Effector CD4-positive, alpha-beta T cell (primary cell): ENCODE data around the gene ARID5B.
"Not testable (repeated sequence)": the region's sequence is repeated elsewhere in the genome, so short reads cannot be mapped to it uniquely, and the experiment has no call there.

ENCODE experiments used
- DNase-seq: peaks from one replicate; pipeline ENCODE4 v3.0.0-alpha.2; 2020

Gene ARID5B

DNA sequence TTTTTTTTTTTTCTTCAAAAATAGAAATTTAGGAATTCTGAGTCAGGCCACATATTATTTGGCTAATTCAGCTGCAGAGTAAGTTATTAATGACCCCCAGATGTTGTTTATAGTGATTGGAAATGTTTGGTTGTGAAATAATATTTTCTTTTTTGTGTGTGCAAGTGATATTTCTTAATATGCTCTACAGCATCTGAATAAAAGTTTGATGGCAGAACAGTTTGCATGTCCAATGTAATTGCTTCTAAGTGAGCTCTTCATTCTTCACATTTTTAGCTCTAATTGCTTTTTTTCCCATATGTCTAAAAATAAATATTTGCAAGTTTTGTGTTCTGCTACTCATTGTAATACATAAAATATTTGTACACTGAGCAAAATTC lies 116.0 kb downstream of the ARID5B start:
- no peak for DNase-seq

DNA sequence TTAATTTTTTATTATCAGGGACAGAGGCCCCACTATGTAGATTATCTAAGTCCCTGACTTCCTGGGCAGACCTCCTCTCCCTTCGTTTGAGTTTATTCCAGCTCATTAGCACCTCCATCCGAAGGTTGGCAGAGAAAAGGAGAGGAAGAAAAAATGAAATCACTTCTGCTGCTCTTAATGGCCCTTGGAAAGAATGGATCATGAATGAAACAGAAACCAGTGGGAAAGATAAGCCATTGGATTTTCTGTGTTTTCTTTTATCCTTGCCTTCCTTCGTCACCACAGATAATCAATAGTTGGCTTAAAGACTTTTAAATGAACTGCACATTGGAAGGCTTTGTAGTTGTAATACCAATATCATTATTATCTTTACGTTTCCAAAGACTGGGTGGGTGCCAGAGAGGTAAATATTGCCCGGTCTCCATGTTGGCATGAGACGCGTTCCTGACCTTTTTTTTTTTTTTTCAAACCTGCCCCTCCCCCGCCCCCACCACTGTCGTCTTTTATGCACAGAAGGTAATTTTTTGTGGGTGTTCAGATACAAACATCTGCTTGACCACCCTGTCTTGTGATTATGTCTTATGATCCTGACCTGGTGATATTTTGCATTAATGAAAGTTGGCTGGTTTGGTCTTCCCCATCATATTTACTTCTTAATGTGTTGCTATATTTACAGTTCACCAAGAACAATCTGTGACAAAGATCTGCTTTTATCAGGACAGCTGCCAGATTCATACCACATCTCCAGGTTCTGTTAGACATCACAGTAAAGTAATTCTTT lies 116.8 kb downstream of the ARID5B start:
- no peak for DNase-seq

DNA sequence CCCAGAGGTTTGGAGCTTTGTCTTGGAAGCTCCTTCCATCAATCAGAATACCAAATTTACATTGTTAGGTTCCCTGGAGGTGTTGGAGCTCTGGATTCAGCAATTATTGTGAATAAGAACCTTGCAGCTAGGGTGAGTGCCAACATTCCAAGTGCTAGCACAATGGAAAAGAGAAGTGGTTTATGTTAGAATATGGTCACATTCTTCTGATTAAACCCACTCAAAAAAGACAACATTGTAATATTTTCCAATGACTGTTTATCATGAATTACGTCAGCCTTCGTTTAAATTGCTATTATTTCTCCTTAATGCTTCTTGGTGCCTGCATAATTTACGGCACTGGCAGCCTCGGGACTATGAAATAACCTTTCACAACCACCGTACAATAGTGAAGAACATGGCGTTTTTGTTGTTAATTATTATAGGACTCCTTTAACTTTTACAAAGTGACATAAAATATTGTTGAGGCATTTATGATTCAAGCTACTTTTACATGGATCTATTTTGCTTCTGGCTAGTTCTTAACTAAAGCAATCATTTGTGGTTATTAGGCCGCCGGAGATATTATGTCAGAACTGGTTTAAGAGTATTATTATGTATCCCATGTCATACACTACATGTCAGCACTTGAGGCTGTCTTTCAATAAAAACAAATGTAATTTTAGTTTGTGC lies 117.7 kb downstream of the ARID5B start:
- no peak for DNase-seq

DNA sequence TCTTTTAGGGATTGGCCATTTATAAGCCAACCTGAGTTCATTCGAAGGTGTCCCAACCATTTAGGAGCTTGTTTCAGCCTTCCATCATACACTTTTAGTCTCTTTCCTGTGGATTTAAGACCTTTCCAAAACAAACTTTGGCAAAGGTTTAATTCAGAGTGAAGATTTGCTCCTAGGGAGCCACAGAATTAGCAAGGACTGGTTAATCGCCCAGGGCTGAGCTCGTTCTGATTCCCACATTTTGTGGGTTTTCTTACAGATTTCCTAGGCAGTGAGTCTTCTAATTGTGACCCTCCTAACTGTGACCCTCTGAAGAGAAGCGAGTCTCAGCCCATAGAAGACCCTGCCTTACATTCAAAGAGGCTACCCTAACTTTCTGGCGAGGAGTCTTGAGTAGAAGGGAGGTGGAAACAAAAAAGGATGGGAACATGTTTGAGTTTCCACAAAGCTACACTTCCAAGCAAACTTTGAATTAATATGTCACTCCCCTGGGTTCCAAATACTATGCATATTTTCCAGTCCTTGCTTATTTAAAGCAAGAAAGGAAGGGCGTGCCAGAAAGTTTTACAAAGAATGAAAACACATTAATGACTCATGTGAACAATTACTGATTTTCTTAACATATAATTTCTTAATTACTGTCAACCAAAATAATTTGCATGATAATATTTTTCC lies 118.3 kb downstream of the ARID5B start:
- no peak for DNase-seq

DNA sequence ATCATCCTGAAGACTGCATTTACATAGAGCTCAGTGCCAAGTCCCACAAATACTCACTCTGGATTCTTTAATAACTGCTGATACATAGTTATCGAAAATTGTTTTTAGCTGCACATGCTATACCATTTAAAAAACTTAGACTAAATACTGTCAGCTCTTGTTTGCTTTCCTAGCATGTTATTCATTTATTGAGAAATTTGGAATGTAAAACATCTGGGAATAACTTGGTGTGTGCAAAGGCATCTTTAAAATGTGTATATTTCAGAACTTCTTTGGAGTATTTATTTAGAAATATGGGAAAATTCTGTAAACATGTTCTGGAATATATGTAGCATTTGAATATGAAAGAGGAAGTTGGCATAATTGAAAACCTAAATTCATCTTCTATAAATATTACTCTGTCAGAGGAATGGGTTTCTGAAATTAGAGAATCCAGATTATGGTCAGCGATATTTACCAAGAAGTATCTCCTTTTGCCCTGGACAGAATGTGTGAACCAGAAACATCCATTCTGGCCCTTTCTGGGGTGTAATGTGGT lies 119.7 kb downstream of the ARID5B start:
- DNase-seq = no peak

DNA sequence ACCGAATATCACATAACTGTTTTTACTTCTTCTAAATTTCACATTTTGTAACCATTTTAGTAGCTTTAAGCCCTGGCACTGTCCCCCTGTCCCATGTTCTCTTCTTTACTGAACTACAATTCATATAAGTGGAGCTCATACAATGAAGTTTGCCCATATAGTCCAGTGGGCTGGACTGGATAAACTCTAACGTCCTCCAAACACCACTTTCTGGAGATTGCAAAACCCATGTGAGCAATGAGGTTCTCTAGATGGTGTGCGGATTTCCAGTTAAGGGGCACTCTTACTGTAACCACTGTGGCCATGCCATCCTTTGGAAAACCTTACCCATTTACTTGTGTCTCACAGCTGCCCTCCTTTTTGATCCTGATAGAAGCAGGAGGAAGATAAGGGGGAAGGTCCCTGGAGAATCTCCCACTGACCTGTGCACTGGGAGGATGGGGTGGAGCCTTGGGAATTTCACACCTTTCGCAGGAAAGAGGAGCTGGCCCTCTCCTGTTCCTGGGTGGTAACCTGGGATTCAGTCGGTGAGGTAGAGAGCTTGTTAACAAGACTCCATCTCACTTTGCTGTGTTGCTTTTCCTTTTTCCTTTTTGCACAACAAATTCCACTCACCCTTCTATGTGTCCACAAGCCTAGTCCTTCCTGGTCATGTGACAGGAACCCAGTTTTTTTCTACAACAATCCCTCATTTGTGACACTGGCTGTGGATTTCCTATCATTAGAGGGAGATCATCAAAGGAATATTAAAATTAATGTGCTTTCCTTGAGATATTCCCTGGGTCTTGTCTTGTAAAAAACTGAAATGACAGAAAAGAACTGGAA lies 120.7 kb downstream of the ARID5B start:
- no peak for DNase-seq

DNA sequence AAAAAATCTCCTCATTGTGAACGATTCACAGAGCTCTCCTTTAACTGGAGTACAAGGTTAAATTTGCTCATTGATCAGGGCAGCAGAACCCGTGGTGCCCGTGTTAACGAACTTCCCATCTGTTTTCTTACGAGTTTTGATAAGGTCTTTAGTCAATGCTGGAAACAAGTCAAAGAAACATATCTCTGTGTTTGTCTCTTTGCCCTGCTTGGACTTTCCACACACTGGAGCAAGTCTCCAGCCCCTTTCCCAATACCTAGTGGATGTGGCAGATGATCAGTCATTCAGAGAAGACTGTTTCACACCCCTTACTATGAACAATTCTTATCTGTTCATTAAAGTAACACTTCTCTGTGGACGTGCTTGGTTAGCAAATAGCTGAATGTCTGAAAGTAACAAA lies 121.3 kb downstream of the ARID5B start:
- no peak for DNase-seq

DNA sequence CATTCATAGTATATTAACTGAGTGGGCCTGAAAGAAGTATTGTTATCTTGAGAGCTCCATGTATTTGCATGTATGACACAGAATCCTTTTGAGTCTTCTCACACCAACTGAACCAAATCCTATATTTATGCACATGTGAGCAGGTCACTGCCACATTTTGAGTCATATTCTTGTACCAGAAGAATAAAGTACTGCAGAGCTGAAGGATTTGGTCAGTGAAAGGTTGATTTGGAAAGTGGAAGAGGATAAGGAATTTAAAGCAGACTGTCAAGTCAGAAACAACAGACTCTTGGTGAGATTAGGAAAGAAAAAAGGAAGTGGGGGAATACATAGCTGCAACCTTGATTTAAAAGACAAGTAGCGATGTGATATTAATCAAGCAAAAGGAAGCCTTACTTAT lies 121.8 kb downstream of the ARID5B start:
- DNase-seq = no peak

DNA sequence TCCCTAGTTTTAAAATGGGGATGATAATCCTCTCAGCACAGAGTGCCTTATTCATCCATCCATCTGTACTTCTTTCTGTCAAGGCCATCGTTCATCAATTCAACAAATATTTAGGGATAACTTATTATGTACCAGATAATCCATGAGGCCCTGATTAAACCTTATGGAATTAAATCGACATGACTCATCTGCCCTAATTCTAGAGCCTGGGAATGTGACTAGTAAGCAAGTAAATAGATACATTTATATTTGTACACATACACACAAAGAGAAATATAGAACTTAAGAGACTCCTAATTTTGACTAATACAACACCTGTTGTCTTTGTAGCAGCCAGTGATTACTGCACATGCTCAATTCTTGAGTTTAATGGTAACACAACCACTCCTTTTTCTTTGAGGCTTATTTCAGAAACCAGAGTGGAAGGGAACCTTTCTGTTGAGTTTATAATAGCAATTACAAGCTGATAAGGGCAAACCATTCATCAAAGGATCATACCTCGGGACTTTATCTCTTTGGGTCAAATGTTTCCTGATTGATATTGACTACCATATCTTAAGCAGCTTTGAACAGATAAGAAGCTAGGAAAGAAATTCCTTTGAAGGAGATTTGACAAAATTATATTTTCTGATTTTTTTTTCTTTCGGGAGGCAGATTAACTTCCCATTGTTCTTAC lies 122.7 kb downstream of the ARID5B start:
- DNase-seq = no peak

DNA sequence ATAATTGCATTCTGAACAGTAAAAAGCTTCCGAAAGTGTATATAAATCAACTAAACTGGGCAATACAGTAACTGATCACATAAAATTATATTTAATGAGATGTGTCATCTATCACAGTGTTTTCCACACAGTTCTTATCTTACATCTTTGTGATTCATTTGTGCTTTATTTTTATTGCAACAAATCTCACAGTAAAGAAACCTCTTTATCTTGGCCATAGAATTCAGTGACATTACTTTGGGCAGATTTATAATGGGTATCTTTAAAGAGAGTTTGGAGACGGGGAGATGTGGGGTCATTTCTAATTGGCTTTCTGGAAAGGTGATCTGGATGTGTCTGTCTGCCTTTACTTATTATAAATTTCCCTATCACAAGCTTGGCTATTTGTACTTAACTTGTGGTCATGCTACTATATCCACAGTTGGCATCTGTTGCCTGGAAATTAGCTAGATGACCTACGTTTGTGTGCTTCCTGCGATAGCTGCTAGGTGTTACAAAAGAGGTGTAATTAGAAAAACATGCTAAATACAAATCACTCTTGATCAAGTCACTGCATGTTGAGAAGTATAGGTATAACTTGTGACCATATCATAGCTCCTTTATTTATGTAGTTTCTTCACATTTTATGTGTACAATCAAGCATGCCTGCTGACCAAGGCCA lies 123.8 kb downstream of the ARID5B start:
- DNase-seq = no peak

DNA sequence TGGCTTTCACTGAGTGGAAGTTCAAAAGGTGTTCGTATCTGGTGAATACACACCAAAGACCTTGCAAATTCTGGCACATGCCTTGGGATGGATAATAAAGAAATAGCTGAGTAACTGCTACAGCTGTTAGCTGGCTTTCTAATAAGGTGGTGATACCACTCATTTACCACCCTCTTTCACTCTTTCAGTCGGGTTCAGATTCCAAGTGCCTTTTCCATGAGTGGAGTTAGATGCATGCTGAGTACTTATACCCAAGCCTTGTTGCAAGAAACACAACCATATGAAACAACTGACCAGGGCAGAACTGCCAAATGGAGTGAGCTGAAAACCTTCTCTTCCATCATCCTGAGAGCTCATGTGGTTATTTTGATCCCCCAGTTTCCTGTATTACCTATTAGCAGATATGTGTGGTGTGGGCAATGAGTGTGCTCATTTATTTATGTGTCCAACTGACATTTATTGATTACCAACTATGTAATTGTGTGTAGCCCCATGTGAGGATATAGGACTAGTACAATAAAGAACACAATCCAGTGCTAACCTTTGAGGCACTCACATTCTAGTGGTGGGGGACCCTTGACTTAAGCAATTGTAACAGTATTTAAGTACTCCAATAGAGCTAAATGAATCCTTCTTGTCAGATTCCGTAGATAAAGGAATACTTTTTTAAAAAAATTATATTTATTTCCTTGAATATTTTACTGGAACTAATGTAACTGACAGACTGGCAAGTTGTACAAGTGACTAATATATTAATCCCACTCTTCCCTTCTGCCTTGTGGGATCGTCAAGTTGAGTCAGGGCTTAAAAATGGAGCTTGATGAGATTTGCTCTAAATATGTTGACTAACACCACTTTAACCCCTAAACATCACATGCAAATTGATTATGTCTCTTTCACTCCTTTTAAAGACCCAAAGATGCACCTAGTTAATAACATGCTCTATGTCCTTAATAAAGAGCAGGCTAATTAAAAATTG lies 124.7 kb downstream of the ARID5B start:
- DNase-seq = no peak

DNA sequence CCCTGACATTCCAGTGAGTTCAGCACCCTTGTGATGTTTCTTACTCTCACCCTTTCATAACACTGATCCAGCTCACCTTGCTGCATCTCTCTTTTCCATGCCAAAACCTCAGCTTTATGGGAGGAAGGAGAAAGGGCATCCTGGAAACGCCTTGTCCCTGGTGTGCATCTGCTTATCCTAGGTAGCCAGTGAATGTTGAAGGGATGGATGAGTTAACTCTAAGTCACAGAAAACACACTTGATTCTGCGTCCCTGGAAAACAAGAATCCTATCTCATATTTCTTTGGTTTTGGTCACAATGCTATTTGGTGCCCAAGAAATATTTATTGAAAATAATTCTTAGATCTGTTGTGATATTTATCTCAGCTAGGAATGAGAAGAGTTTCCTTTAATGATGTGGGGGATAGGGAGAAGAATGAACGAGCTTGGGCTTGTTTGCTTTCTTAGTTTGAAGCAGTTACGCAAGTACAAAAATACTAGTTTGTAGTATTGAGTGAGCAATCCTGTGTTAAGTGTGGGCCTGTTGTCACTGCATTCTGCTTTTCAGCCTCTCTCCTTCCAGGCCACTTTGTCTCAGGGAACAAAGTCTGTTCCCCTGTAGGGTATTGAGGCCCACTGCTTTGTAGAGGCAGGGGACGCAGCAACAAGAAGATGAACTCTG lies 126.5 kb downstream of the ARID5B start:
- DNase-seq = no peak

DNA sequence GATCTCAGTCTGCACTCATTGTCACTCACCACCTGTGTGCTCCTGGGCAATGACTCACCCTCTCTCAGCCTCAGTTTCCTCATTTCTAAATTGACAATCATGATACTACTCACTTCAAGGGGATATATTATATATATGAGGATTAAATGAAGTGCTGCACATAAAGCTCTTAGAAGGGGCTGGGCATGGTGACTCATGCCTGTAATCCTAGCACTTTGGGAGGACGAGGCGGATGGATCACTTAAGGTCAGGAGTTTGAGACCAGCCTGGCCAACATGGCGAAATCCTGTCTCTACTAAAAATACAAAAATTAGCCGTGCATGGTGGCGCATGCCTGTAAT lies 127.0 kb downstream of the ARID5B start:
- DNase-seq = not testable (repeated sequence)

DNA sequence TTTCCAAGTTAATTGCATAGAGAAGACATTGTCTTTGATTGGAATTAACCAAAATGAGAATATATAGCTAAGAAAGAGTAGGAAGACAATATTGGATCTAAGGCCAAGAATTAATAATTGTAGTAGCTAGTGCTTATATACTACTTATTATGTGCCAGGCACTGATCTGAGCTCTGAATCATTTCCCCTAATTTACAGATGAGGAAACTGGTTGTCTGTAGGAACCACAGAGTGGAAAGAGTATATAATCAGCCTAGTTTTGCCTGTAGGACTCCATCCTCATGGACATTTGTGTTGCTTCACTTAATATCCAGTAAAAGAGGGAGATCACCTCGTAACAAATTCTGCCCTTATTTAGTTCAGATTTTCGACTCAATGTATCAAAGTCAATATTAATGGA lies 127.9 kb downstream of the ARID5B start:
- no peak for DNase-seq

DNA sequence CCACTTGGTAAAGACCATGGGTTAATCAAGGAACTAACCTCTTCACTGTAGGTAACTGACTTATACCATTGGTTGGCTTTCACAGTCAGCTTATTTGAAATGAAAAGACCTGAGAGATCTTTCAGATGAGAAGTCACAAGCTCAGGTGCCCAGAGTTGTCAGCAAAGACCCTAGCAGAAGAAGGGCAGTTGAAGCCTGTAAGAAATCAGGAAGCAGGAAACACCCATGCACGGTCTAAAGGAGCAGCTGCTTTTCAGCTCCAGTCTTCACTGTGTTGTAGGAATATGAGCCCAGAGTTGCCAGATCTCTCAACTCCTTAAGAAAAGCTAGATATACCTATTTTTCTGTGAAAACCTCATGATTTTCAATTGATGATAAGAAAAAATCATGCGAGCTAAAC lies 130.0 kb downstream of the ARID5B start:
- no peak for DNase-seq

DNA sequence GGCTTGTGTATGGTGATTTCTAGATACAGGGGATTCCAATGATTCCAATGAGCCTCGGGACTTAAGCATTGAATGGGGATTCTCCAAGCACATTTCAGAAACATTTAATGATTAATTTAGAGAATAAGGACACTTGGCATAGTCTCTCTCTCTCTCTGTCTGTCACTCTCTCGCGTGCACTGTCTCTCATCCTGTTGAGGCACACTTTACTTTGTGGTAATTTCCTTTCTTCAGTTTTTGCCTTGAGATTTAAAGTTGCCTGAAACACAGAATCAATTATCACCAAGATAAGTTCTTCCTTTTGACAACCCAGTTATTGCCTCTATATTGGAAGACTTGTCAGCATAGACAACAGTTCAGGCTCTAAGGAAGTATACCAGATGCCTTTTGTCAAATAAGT lies 131.6 kb downstream of the ARID5B start:
- DNase-seq = no peak

DNA sequence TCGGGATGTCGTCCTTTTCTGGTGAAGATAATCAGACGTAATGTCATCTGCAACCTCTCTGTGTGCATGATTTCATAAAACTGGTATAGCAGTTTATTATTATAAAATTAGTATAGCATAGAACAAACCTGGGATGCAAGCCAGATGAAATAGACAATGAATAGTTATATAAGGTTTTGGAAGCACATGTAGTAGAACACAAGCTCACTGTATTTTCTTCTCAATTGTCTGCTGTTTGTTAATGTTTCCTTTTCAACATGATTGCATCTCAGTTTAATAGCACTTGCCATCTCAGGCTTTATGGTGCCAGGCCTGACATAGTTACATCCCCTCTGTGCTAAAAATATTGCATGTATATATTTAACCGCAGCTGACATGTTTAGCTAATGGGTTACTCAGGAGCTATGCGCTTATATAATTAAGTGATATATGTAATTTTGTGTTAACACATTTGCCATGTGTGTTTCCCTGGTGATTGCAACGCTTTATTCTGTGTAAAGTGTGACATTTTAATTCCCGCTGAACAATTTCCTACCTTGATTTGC lies 132.7 kb downstream of the ARID5B start:
- DNase-seq = no peak

DNA sequence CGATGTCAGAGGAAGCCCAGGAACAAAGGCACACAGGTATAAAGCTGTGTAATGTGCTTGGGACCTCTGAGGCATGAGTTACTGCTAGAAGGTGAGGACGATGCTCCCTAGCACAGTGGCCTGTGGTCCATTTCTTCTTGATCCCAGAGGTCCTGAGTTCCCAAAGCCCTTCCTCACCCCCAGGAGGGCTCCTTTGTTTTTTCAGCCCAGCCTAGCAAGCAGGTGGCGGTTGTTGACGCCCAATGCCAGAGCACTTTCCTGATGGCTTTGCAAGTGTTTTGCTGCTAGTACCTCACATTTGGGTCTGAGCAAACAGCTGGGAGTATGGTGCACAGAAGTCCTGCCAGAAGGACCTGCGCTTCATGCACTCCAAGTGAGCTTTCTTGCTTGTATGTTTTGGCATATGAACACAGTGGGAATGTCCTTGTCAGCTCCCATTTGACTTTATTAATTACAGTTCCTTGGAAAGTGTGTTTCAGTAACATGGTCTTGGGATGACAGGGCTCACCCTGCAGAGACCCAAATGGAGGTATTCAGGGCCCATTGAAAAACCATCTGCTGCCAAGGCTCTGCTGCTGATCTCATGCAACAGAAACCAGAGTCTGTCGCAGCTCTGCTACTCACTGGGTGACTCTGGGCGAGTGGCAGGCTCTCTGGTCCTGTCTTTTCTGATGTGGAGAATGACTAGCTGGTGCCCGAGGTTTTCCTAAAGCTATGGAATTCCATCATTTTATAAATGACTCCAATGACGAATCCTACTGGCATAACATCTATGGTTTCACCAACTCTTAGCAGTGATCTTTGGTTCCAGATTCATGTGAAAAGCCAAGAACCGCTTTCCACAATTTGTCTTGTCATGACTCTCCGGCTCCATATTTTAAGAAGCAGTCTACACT lies 134.9 kb downstream of the ARID5B start:
- DNase-seq = no peak
